ENCODE measurements around the gene SVOP.

Gene SVOP

GRCh38 chr12:108977360-108977759 lies 43.5 kb downstream of the SVOP start:
- no peak for DNase-seq (ENCODE audit: low read depth)

GRCh38 chr12:108975024-108975593 lies 45.8 kb downstream of the SVOP start:
- no peak for DNase-seq (ENCODE audit: low read depth)

- DNase-seq (ENCODE audit: low read depth): no peak
Measured at GRCh38 chr12:108973629-108974152, 47.2 kb downstream of the SVOP start.

- DNase-seq (ENCODE audit: low read depth): no peak
Measured at GRCh38 chr12:108972358-108972757, 48.5 kb downstream of the SVOP start.

DNA sequence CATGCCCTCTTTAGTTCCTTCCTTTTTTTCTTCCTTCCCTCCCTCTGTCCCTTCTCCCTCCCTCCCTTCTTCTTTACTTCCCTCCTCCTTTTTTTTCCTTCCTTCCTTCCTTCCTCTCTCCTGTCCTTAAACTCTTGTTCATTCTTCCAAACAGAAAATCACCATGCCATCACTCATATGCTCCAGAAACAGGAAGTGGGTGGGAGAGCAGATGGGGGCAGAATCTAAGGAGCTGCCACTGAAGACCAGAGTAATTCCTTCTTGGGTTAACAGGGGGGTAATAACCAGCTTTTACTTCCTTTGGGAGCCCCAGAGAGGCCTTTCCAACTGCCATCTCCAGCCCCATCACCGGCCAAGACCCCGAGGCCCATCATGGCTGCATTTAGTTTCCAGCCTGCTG lies 51.2 kb downstream of the SVOP start:
- DNase-seq (ENCODE audit: low read depth): no peak

DNA sequence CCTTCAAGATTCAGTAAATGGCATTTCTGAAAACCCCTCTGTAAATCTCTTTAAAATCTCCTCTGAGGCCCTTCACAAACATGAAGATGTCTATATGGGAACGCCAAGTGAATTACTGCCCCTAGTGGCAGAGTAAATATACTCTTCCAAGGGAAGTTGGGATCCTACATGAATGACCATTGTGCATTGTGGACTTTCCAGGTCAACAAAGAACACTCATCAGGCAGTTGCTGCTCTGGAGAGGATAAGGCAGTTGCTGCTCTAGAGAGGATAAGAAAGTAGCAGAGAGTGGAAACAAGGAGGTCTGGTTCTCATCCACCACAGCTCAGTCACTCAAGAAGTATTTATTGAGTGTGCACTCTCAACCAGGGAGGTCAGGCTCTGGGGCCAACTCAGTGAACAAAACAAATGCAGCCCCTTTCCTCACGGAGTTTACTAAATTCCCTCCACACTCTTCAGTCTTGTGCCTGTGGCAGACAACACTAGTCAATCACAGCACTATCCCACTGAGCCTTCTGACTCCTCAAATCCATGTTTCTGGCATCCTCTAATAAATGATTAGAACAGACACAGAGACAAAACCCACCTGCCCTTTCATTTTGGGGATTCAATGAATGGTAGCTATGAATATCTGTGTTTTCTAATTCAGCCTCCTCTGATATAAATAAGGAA lies 52.9 kb downstream of the SVOP start:
- DNase-seq (ENCODE audit: low read depth): no peak

- DNase-seq (ENCODE audit: low read depth): no peak
Measured at GRCh38 chr12:108966378-108967151, 54.3 kb downstream of the SVOP start.

- no peak for DNase-seq (ENCODE audit: low read depth)
Measured at GRCh38 chr12:108965886-108966285, 55.0 kb downstream of the SVOP start.

DNA sequence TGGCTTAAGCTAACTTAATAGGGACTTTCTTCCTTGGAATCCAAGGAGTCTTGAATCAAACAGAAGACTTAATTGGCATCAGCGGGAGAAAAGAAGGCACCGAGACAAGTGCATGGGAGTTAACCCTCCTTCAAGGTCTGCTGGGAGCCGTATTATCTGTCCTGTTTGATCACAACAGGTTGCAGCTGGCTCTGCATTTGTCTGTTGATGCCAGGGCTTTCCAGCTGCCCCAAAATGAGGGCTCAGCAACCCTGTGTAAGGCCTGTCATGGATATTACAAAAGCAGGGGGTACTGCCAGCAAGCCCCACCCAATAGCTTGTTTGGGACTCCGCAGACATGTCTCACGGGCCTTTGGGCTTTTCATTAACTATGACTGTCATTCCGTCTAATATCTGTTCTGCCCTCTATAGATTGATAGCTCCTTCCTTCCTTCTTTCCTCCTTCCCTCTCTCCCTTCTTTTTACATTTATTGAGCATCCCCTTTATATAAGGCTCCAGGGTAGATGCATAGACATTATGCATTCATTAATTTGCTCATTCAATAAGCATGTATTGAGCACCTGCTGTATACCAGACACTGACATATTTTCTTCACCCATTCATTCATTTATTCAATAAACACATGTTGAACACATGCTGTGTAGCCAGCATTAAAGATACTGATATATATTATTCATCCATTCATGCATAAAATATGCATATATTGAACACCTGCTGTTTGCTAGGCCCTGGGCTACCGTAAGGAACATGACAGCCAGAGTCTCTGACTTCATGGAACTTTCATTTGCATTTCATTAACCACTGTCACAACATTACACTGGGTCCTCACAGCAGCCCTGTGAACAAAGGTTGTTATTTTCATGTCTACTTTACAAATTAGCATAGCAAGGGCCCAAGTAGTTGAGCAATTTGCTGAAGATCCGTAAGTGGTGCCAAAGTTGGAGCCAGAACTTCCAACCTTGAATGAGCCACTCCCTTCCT lies 56.2 kb downstream of the SVOP start:
- DNase-seq (ENCODE audit: low read depth): no peak

GRCh38 chr12:108962256-108962655 lies 58.6 kb downstream of the SVOP start:
- no peak for DNase-seq (ENCODE audit: low read depth)

- DNase-seq (ENCODE audit: low read depth): no peak
Measured at GRCh38 chr12:108959748-108960655, 60.9 kb downstream of the SVOP start.

DNA sequence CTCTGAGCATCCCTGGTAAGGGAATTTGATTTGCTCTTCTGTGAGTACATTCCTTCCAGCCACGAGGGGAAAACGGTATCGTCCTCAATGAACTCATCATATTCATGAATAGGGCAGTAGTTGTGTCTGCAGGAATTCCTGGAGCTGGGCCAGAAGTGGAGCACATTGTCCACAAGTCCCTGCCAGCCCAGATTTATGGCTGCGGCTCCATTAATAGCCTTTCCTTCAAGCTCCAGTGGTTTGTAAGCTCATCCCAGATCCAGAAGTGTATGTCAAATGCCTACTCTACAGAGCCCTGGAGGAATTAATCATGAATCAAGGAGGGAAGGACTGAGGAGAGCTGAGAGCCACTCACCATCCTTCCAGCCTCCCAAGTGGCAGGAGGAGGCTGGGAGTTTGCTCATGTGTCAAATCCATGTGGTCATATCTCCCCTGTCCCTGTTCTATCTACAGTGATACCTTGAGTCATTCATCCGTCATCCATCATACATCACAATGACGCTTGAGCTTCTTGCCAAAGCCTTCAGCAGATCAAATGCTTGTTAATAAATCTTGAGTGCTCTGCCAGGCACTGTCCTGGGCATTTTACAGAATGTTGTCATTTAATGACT lies 65.5 kb downstream of the SVOP start:
- DNase-seq (ENCODE audit: low read depth): no peak

DNA sequence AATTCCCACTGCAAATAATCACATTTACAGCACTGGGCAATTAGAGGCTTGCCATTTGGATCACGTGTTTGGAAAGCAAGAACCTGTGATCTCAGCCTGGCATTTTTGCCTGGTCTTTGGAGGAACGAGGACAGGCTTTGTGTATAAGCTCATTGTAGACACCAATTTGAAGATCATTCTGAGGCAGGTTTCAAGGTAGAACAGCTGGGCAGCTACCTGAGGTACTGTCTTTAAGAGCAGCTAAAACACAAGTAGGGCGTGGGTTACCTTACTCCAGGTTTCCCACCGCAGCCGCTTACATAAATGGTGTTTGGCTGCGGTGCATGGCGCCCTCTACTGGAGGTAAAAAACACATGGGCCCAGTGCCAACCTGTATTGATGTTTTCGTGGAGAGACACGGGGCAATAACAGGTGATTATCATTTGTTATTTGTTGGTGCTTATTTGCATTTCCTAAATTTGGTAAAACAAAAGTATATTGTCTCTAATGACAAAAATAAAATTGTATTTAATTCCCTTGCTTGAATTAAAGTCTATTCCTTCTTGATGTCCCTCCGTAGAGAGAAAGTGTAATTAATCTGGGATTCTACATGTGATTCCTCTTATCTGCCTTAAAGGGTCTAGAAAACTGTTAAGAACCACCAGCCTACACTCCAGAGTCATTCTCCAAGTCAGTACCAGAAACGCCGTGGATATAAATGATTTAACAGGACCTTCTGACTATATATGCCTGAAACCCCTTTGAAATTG lies 69.7 kb downstream of the SVOP start:
- DNase-seq (ENCODE audit: low read depth): peak; percentile 55

- no peak for DNase-seq (ENCODE audit: low read depth)
Measured at GRCh38 chr12:108949976-108950375, 70.9 kb downstream of the SVOP start.

GRCh38 chr12:108948367-108948766 lies 72.5 kb downstream of the SVOP start:
- no peak for DNase-seq (ENCODE audit: low read depth)

- DNase-seq (ENCODE audit: low read depth): no peak
Measured at GRCh38 chr12:108947097-108947496, 73.8 kb downstream of the SVOP start.

GRCh38 chr12:108940138-108940537 lies 80.7 kb downstream of the SVOP start:
- no peak for DNase-seq (ENCODE audit: low read depth)

GRCh38 chr12:108939594-108939993 lies 81.3 kb downstream of the SVOP start:
- DNase-seq (ENCODE audit: low read depth): no peak

- no peak for DNase-seq (ENCODE audit: low read depth)
Measured at GRCh38 chr12:108938247-108938924, 82.5 kb downstream of the SVOP start.

Measured in T follicular helper cell (primary cell).